GM18517 (cell line): ENCODE data around the gene WBP2NL.

Experiments
- ATAC-seq: cut with Tn5 transposase; IDR thresholded peaks from one replicate; pipeline ENCODE4 v1.9.1; 2021; ENCODE audit warnings: mild to moderate bottlenecking, moderate library complexity; ENCODE audit not compliant: unreplicated experiment

The WBP2NL gene

DNA sequence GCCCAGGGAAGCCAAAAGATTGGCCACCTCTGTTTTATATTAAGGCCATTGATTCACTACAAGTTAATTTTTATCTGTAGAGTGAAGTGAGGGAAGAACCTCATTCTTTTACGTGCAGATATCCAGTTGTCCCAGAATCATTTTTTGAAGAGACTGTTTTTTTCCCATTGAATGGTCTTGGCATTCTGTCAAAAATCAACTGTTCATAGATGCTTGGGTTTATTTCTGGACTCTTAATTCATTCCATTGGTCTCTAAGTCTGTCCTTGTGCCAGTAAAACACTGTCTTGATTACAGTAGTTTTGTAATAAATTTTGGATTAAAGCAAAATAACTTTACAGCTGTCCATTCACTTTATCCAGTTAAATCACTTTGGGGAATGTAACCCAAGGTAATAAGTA, 26.8 kb downstream of the WBP2NL start:
- no peak for ATAC-seq

GRCh38 chr22:42026705-42027104, 28.1 kb downstream of the WBP2NL start:
- ATAC-seq, result no peak

DNA sequence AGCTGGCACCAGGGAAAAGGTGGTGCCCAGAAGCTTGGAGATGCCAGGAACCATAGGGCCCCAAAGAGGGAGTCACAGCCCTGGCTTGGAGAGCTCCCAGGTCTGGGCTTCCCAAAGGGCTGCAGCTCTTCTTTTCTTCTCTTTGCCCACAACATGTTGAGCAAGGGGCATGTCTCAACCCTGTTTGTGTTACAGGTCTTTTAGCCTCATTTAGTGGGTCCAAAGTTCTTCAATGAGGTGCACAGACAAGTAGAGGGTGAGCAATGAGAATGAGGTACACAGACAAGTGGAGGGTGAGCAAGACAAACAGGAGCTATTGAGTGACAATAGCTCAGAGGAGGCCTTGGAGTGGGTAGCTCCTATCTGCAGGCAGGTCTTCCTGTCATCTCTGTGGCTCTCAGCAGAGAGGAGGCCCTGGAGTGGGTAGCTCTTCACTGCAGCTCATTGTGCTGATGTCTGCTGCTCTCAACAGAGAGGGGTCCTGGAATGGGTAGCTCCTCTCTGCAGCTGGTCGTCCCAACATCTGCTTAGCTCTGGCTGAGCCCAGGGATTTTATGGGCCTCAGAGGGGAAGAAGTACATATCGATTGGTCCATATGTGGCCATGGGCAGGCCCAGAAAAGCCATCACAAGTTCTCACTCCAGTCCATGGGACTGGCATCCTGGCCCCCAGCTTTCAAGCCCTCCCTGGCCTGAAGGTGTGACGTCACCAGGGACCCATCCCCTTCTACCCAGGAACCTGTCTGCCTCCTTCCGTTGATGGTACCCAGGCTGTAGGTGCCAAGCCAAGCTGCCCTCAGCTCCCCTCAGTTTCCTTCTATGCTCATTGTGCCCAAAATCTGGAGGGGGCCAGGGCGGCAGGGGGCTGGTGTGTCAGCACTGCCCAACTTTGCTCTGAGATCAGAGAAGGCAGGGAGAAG, 34.9 kb downstream of the WBP2NL start:
- ATAC-seq, result no peak

DNA sequence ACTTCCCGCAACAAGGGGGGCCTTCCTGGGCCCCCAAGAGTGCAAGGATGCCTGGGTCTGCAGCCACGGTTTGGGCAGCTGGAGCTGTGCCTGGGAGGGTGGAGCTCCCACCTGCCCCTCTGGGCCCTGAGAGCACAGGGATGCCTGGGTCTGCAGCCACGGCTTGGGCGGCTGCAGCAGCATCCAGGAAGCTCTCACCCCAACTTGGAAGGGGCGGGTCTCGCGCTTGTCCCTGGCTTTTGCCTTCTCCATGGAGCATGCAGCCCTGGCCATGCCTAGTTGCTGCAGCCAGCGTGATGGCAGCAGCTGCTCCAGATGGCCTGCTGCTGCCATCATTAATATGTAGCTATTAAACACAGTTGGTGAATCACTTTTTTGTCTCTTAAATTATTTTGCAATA, 36.7 kb downstream of the WBP2NL start:
- ATAC-seq, result no peak

DNA sequence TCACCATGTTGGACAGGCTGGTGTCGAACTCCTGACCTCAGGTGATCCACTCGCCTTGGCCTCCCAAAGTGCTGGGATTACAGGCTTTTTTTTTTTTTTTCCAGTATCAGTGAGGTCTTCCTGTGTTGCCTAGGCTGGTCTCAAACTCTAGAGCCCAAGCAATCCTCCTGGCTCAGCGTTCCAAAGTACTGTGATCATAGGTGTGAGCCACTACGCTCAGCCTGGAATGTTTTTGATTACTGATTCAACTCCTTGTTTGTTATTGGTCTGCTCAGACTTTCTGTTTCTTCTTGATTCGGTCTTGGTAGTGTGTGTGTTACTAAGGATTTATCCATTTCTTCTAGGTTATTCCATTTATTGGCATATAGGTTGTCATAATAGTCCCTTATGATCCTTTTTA, 40.7 kb downstream of the WBP2NL start:
- no peak for ATAC-seq

- ATAC-seq, result no peak
These were observed 43.2 kb downstream of the WBP2NL start for GRCh38 chr22:42041784-42042183.

DNA sequence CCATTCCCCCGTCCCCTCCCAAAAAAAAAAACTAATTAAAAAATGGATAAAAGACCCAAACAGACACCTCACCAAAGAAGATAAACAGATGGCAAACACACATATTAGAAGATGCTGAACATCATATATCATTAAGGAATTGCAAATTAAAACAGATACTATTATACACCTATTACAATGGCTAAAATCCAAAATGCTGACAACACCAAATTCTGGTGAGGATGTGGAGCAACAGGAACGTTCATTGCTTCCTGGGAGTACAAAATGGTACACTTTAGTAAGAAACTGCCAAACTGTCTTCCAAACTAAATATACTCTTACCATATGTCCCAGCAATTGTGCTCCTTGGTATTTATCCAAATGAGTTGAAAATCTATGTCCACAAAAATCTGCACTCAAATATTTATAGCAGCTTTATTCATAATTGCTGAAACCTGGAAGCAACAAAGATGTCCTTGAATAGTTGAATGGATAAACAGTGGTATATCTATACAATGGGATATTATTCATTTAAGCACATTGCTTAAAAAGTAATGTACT, 52.1 kb downstream of the WBP2NL start:
- no peak for ATAC-seq

GRCh38 chr22:42052765-42053164, 54.2 kb downstream of the WBP2NL start:
- ATAC-seq, result no peak

DNA sequence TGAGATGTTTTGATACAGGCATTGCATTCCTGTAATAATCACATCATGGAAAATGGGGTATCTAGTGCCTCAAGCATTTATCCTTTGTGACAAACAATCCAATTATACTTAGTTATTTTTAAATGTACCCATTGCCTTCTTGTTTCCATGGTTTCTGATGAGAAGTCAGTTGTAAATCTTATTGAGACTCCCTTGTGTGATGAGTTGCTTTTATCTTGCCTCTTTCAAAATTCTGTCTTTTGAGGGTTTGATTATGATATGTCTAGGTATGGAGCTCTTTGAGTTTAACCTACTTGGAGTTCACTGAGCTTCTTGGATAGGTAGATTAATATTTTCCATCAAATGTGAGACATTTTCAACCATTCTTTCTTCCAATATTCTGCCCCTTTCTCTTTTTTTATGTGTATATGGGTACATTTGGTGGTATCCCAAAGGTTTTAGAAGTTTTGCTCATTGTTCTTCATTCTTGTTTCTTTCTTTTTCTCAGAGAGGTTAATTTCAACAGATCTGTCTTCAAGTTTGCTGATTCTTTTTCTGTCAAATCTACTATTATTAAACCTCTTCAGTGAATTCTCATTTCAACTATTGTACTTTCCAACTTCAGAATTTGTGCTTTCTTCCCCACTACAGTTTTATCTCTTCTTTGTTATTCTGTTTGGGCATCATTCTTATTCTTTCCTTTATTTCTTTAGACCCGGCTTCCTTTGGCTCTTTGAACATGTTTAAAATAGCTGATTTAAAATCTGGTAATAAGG, 58.3 kb downstream of the WBP2NL start:
- no peak for ATAC-seq

DNA sequence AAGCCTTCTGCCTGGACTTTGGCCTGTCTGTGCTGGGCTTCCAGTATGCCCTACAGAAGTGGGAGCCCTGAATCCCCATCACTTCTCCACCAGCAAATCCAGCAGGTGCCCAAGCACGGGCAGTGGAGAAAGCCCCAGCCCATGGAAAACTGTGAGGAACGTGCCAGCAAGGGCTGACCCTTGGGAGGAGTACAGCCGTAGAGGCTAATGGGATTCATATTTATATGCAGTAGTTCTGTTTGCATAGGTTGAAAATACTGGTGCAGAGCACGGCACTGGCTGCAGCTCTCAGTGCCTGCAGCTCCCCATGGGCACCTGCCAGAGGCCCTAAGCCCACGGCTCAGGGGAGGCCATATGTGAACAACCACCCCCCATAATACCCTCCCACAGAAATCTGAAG, 61.9 kb downstream of the WBP2NL start:
- ATAC-seq, result no peak

- ATAC-seq, result no peak
These were observed 62.5 kb downstream of the WBP2NL start for GRCh38 chr22:42061041-42061440.

DNA sequence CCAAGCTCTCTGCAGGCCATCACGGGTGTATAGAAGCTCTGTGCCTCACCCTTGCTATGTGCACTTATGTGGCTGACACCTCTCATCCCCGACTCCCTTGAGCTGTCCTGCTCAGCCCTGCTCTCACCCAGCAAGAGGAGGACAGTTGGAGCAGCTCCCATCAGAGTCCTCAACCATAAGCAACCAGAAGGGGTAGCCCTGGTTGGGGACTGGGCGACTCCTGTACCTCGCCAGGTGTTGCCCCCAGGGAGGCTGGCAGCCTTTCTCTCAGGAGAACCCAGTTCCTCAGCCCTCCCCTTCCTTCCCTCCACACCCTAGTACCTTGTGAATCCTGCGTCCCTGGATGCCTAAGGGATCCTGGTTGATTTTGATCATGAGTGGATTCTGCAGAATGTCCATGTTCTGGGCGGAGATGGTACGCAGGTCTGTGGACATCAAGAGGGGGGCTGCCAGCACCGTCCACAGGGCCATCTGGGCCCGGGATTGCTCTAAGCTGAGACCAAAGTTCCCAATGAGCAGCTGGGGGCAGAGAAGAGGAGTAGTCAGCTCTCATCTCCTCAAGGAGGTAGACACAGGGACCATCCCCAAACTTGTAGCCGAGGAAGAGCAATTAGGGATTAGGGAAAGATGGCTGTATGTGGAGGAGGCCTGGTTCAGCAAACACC, 64.0 kb downstream of the WBP2NL start:
- no peak for ATAC-seq

- ATAC-seq, result no peak
These were observed 66.0 kb downstream of the WBP2NL start for GRCh38 chr22:42064629-42065028.

- no peak for ATAC-seq
These were observed 67.0 kb downstream of the WBP2NL start for GRCh38 chr22:42065438-42066125.

GRCh38 chr22:42066126-42066761, 67.7 kb downstream of the WBP2NL start:
- no peak for ATAC-seq

DNA sequence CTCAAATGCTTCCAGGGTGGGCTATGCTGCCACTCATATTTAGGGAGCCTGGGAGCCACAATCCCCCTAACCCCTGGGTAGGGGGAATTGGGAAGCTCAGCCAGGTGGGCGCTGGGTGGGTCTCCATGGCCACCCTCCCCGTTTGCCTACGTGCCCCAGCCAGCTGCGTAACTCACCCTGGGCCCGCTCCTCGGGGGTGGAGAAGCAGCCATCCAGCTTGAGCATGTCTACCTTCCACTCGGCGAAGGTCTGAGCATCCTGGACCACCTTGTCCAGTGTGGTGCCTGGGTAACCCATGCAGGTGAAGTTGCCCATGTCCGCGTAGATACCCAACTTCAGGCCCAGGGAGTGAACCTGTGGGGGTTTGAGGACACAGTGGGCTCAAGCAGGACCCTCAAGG, 68.3 kb downstream of the WBP2NL start:
- ATAC-seq, result no peak

- no peak for ATAC-seq
These were observed 69.2 kb downstream of the WBP2NL start for GRCh38 chr22:42067671-42068251.

DNA sequence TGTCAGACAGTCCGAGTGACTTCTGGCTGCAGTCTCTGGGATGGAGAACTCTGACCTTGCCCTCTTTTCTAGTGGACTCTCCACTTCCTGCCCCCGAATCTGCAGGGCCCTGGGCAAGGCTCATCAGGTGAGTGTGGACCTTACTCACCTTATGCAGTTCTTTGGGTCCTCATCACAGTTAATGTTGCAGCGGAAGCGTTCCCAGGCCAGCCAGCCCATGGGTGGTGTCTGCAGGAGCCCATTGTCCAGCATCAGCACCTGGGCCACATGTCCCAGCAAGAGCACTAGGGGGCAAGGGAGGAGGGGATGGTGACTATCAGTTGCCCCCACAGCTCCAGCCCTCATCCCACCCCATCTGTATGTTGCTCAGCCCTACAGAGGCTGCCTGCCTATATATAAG, 69.7 kb downstream of the WBP2NL start:
- no peak for ATAC-seq

- ATAC-seq, result peak; percentile 9
These were observed 71.4 kb downstream of the WBP2NL start for GRCh38 chr22:42069801-42070516.
